Thymus (tissue), 11 donors: Measurements from ENCODE around the gene ZNG1B. TPM values are rescaled to one million over a fixed set of nuclear protein-coding genes. Genes with fewer than 3 reads are reported as not detected.
"Not testable (repeated sequence)": the region's sequence is repeated elsewhere in the genome, so short reads cannot be mapped to it uniquely, and the experiment has no call there.

Experiments
- DNase-seq, 9 donors: peaks; one replicate each; pipeline ENCODE4 v3.0.0-alpha.2; 2013; ENCODE audit warnings: low spot score in 9 of 9, low read depth in 6 of 9, missing footprints in 1 of 9
- H3K27ac ChIP-seq, 2 donors: one replicate each; pipeline ENCODE4 v1.5.1; 2013; ENCODE audit warnings: control low read depth in 1 of 2, low read depth in 1 of 2, low read length in 1 of 2, mild to moderate bottlenecking in 1 of 2, moderate library complexity in 1 of 2
- H3K27me3 ChIP-seq, 2 donors: one replicate each; pipeline ENCODE4 v1.5.1; 2013; ENCODE audit warnings: low read length in 1 of 2; ENCODE audit not compliant: control insufficient read depth in 2 of 2, insufficient read depth in 1 of 2
- H3K36me3 ChIP-seq, 2 donors: one replicate each; pipeline ENCODE4 v1.5.1; 2013; ENCODE audit warnings: low read length in 1 of 2, mild to moderate bottlenecking in 1 of 2, moderate library complexity in 1 of 2; ENCODE audit not compliant: control insufficient read depth in 2 of 2, insufficient read depth in 2 of 2
- H3K4me1 ChIP-seq, 2 donors: one replicate each; pipeline ENCODE4 v1.5.1; 2013; ENCODE audit warnings: low read length in 2 of 2; ENCODE audit not compliant: control insufficient read depth in 2 of 2, insufficient read depth in 2 of 2
- H3K4me3 ChIP-seq, 2 donors: one replicate each; pipeline ENCODE4 v1.5.1; 2013; ENCODE audit warnings: low read length in 2 of 2, control low read depth in 1 of 2, mild to moderate bottlenecking in 1 of 2
- H3K9me3 ChIP-seq, 2 donors: one replicate each; pipeline ENCODE4 v1.5.1; 2013; ENCODE audit warnings: low read length in 1 of 2, mild to moderate bottlenecking in 1 of 2; ENCODE audit not compliant: control insufficient read depth in 2 of 2, insufficient read depth in 1 of 2
- WGBS: extraction: QIAGEN DNeasy Blood & Tissue Kit; methylation state at CpG from one replicate; pipeline ENCODE4 v1.1.7; 2013; 5-methylcytosine and 5-hydroxymethylcytosine counted together
- polyA plus RNA-seq: library from polyadenylated mRNA; stranded (reverse); fragments of 200-250 nt; gene quantifications from one replicate; pipeline ENCODE4 v1.2.3, GENCODE V29; 2013
- total RNA-seq: library from RNA; stranded (reverse); fragments of 120-200 nt; gene quantifications from one replicate; pipeline ENCODE4 v1.2.4, GENCODE V29; 2013
- donor health status: healthy.

The ZNG1B gene
- total and polyA plus RNA-seq, 2 donors, result 28.2 to 34.5 TPM

- WGBS, result 14% methylated on average over 32 of the region's 73 CpGs
- H3K36me3 ChIP-seq, H3K4me1 ChIP-seq, H3K9me3 ChIP-seq, H3K27ac ChIP-seq, DNase-seq, H3K4me3 ChIP-seq: not testable (repeated sequence)
- peaks cover 0 to 52% of the 10 kb centered on the region in 2 donors for H3K27me3 ChIP-seq
These were observed 65.0 kb downstream of the ZNG1B start for GRCh38 chr2:113502216-113503093.

DNA sequence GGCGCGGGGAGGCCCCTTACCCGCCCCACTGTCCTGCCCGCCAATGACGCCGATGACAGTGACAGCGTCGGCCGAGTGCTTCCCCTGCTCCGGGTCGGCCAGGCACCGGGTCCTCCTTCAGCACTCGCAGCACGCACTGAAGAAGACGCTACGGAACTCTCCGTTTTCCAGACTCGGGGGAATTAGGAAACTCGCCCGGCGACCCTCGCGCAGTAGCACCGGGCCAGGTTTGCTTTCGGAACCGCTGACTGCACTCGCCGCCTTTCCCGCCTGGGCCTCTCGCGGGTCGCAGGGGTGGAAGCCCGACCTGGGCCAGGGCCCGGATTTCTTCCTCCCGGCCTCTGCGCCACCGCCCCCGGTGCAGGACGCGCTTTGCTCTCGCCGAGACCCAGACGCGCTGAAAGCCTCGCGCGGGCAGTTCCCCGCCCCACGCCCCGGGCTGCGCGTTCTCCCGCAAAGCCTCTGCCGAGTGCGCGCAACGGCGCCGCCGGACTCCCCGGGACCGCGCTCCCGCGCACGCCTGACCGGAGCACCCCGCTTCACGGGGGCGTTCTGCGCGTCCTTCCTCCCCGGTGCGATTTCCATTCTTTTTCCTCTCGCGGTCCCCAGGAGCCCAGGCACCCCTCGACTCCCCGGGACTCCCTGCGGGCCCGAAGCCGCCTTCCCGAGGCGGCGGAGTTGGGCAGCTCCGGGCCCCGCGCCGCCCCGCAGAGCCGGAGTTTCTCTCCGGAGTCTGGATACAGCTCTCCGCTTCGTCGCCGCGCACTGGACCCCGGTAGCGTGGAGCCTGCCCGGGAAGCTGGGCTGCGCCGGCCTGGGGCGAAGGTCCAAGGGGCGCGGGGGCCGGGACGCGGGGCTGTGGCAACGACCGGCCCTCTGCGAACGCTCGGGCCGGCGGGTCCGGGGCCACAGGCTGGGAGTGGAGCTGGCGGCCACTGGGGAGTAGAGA, 65.9 kb downstream of the ZNG1B start:
- H3K27ac ChIP-seq, H3K4me1 ChIP-seq, H3K4me3 ChIP-seq, H3K9me3 ChIP-seq, H3K36me3 ChIP-seq, DNase-seq: not testable (repeated sequence)
- WGBS, result 1% methylated on average over 24 of the region's 116 CpGs
- H3K27me3 ChIP-seq, result peaks cover 0 to 56% of the 10 kb centered on the region in 2 donors

GRCh38 chr2:113504081-113504480, 66.6 kb downstream of the ZNG1B start:
- H3K4me3 ChIP-seq, H3K36me3 ChIP-seq, H3K9me3 ChIP-seq, H3K27ac ChIP-seq, DNase-seq, H3K4me1 ChIP-seq: not testable (repeated sequence)
- 9% methylated on average over 11 of the region's 23 CpGs for WGBS
- H3K27me3 ChIP-seq, result peaks cover 0 to 52% of the 10 kb centered on the region in 2 donors

DNA sequence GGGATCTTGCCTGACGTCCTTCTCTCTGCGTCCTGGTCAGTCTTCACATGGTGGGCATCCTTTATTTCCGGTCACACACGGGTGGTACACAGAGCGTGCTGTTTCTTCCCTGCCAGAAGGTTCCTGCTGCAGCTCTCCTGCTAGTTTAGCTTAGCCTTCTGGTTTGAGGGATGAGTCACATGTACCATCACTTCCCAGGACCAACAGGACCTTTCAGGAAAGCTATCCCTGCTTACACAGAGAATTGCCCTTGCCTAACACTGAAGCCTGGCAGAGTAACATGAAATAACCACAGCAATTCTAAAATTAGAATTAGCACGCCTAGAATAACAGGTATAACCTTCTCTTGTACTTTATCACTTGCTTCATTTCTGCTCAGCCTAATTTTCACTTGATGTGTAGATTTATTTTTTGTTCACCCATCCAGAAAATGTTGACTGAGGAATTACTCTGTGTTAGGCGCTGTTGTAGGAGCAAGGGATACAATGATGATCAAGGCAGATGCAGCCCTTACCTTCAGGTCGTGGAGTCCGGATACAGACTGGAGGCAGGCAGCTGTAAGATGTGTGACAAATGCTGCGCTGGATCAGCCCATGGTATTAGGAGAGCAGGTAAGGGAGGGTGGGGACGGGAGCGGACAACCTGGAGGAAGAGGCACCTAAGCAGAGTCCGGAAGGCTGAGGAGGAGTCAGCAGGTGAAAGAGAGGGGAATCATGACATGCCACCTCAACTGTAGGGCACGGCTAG, 70.1 kb downstream of the ZNG1B start:
- 29% methylated on average over 12 of the region's 14 CpGs for WGBS
- H3K4me1 ChIP-seq, H3K27ac ChIP-seq, H3K36me3 ChIP-seq, H3K9me3 ChIP-seq, DNase-seq, H3K4me3 ChIP-seq: not testable (repeated sequence)
- peaks cover 0 to 29% of the 10 kb centered on the region in 2 donors for H3K27me3 ChIP-seq

GRCh38 chr2:113508187-113508586, 70.7 kb downstream of the ZNG1B start:
- H3K9me3 ChIP-seq, H3K36me3 ChIP-seq, H3K4me1 ChIP-seq, H3K27ac ChIP-seq, H3K4me3 ChIP-seq, DNase-seq: not testable (repeated sequence)
- 46% methylated on average over 11 of the region's 11 CpGs for WGBS
- H3K27me3 ChIP-seq, result peaks cover 0 to 23% of the 10 kb centered on the region in 2 donors

GRCh38 chr2:113510913-113511312, 73.4 kb downstream of the ZNG1B start:
- not testable (repeated sequence) for DNase-seq, H3K9me3 ChIP-seq, H3K4me3 ChIP-seq, H3K27ac ChIP-seq, H3K27me3 ChIP-seq, H3K4me1 ChIP-seq, H3K36me3 ChIP-seq
- 69% methylated on average over 2 of the region's 3 CpGs for WGBS

DNA sequence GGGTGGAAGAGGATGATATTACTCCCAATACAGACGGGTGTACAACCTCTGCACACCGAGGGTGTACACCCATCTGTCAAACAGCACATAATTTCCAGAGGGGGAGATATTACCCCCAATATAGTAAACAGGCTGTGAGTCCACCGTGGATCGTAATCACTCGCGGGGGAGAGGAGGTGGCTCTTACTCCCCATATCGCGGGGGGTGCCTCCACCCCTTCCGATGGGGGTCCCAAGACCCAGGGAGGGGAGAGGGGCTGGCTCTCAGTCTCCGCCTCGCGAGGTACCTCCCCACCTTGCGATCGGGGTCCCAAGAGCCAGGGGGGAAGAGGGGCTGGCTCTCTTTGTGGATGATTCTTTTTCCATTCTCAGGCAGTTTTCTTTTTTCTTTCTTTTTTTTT, 74.4 kb downstream of the ZNG1B start:
- not testable (repeated sequence) for H3K36me3 ChIP-seq

DNA sequence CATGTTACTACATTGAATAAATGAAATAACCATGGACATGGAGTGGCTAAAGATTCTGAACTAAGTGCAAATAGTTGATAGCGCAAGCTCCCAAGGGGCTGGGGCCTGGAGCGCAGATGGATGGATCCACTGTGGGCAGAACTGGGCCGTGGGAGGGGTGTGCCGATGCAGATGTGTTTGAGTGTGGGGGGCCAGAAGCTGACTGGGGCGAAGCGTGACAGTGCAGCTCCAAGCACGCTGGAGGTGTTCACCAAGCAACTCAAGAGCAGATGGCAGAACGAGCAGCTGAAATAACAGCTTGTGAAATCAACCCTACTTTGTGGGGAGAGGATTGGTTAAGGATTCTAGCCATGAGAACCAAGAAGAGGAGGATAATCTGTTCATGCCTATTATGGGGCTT, 78.0 kb downstream of the ZNG1B start:
- not testable (repeated sequence) for H3K4me3 ChIP-seq, H3K9me3 ChIP-seq, H3K27me3 ChIP-seq, H3K27ac ChIP-seq, DNase-seq, H3K36me3 ChIP-seq, H3K4me1 ChIP-seq
- 94% methylated on average over 7 of the region's 8 CpGs for WGBS

More for the DNA sequence above, 74.4 kb downstream of the ZNG1B start:
- 87% methylated on average over 14 of the region's 14 CpGs for WGBS
- H3K27me3 ChIP-seq, H3K27ac ChIP-seq, DNase-seq, H3K9me3 ChIP-seq, H3K4me3 ChIP-seq, H3K4me1 ChIP-seq: not testable (repeated sequence)
